Kidney capillary endothelial cell (primary cell): ENCODE measurements around the gene PTGFRN.
"Not testable (repeated sequence)": the region's sequence is repeated elsewhere in the genome, so short reads cannot be mapped to it uniquely, and the experiment has no call there.

Experiments
- DNase-seq: peaks from one replicate; pipeline ENCODE4 v3.0.0-alpha.2; 2018; ENCODE audit warnings: low spot score

The PTGFRN gene

DNA sequence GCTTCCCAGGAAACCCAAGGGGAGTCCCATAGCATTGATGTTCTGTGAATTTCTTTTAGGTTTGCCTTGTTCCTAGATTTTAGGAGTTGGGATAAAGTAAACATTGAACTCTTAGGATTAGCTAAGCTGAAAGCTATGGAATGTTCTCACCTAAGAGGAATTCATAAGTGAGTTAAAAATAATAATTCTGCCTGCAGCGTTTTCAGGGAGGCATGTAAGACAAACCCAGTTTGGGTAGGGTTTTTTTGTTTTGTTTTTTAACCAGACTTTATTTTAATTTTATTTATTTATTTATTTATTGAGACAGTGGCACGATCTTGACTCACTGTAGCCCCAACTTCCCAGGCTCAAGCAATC is 62.9 kb downstream of the PTGFRN start:
- no peak for DNase-seq

DNA sequence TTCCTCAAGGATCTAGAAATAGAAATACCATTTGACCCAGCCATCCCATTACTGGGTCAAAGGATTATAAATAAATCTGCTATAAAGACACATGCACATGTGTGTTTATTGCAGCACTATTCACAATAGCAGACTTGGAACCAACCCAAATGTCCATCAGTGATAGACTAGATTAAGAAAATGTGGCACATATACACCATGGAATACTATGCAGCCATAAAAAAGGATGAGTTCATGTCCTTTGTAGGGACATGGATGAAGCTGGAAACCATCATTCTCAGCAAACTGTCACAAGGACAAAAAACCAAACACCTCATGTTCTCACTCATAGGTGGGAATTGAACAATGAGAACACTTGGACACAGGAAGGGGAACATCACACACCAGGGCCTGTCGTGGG is 70.6 kb downstream of the PTGFRN start:
- DNase-seq, result not testable (repeated sequence)

DNA sequence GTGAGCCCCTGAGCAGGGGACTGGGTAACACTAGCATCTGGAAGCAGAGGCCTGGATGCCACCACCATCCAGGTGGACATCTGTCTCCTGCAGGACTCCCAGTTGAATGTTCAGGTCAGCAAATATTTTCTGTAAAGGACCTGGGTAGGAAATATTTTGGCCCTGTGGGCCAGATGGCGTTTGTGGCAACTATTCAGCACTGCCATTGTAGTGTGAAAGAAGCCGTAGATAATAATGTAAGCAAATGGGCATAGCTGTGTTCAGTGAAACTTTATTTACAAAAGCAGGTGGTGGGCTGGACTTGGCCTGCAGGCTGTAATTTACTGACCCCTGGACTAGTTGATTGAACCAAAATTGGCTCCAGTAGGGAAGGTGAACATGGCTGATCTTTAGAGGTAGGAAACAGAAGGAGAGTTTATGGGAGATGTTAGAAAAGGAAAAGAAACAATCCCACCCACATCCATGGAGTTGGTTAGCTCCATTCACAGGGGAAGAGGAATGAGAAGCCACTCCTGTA is 71.9 kb downstream of the PTGFRN start:
- DNase-seq, result no peak

DNA sequence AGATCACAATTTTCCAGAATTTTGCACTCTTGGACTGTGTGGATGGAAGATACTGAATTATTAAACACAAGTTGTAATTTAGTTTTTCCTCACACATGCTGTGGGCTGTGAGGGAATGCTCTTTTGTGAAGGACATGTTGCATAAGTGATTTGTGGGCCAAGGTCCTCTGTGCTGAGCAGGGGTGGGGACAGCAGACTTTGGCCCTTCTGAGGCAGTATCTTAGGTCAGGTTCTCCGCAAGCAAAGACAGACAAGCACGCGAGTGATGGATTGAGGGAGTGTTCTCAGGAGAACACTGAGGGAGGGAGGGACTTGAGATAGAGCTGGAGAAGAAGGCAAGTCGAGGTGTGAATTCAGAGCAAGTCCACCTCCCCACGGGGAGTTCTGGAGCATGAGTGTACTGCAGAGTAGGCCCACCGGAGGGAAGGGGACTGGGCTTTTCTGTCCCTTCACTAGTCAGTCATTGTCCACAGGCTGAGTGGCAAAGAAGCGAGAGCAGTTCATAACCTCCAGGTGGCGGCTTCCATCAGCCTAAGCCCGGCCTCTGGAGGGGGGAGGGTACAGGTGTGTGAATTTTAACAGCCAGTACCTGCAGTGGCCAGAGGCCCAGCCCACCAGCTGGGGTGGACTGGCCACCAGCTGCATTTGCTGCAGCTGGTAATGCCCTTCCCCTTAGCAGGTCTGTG is 72.7 kb downstream of the PTGFRN start:
- no peak for DNase-seq

DNA sequence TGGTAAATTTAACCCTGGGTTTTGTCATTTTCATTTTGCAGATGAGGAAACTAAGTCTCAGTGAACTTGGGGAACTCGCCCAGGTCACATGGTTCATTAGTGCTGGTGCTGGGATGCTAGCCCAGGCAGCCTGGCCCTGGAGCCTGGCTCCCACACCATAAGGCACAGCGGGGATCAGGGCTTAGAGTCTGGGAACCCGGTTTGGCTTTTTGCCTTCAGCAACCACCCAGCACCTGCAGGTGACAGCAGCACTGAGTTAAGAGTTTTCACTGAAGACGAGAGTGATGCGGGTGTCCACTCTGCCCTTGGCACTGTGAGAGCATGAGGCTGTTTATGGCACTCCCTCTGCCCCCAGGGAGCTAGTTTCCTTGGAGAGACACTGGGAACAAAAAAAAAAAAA is 73.4 kb downstream of the PTGFRN start:
- no peak for DNase-seq

DNA sequence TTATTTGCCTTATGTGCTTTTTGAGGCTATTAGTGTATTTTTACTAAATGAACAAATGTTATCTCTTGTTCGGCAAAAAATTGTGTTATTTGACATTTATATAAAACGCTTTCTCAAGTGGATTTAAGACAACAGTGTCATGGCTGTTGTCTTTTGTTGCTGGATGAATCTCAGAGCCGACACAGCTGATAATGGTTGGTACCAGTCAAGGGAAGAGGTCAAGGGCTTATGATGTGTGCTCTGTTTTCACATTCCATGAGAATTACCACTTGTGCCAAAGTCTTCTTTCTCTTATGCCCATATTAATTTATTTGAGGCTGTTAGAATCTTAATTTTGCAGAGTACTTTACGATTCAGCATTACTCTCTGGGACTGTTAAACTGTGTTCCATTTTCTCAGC is 74.0 kb downstream of the PTGFRN start:
- DNase-seq, result no peak

DNA sequence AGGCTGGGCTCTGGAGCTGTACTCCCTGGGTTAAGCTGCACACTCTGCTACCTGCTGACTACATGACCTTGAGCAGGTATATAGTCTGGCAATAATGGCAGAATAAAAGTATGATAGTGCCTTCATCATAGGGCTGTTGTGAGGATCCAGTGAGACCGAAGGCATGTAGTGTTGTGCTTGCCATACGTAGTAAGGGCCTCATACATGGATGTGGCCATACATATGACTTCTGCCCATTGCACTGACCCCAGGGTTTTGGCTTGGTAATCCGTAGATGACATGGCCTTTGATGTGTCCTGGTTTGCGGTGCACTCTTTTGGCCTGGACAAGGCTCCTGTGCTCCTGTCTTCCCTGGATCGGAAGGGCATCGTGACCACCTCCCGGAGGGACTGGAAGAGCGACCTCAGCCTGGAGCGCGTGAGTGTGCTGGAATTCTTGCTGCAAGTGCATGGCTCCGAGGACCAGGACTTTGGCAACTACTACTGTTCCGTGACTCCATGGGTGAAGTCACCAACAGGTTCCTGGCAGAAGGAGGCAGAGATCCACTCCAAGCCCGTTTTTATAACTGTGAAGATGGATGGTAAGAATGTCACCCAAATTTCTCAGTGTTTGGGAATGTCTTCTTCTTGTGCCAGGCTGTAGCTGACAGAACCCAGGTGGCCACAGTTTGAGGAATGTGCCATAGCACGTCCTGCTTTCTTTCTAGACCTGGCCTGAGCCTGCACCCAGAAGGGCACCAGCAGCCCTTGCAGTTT is 74.9 kb downstream of the PTGFRN start:
- no peak for DNase-seq

DNA sequence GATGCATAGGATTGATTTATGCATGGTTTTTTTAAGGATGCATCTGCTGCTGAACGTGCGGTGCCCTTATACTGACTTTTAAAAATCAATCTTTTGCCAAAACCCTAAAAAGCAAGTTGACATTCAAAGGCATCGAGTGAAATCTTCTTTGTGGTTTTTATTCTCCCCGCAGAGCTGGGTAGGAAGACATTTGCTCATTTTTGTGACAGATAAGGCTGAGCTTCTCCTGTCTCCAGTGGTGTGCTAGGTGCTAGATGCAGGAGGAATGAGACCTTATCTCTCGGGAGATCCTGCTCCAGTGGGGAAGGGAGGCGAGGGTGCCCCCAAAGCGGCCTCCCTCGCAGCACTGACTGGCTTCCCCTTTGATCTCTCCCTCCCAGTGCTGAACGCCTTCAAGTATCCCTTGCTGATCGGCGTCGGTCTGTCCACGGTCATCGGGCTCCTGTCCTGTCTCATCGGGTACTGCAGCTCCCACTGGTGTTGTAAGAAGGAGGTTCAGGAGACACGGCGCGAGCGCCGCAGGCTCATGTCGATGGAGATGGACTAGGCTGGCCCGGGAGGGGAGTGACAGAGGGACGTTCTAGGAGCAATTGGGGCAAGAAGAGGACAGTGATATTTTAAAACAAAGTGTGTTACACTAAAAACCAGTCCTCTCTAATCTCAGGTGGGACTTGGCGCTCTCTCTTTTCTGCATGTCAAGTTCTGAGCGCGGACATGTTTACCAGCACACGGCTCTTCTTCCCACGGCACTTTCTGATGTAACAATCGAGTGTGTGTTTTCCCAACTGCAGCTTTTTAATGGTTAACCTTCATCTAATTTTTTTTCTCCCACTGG is 76.9 kb downstream of the PTGFRN start:
- DNase-seq, result no peak

DNA sequence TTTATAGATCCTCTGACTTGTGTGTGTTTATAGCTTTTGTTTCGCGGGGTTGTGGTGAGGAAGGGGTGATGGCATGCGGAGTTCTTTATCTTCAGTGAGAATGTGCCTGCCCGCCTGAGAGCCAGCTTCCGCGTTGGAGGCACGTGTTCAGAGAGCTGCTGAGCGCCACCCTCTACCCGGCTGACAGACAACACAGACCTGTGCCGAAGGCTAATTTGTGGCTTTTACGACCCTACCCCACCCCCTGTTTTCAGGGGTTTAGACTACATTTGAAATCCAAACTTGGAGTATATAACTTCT is 77.5 kb downstream of the PTGFRN start:
- DNase-seq, result no peak

DNA sequence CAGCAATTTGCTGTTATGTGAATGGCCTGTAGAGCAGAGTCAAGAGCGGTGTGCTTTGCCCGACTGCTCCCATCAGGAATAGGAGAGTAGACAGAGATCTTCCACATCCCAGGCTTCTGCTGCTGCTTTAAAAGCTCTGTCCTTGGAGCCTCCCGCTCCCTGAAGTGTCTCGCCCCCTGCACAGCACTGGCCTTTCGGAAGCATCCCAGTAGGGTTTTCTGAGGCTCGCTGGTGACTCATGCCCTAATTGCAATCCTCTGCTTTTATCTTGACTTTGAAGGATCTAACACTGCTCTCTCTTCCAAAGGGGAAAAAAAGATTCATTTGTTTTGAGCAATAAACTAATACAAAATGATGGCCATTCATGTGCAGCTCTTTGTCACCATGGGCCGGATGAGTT is 78.5 kb downstream of the PTGFRN start:
- DNase-seq, result no peak

DNA sequence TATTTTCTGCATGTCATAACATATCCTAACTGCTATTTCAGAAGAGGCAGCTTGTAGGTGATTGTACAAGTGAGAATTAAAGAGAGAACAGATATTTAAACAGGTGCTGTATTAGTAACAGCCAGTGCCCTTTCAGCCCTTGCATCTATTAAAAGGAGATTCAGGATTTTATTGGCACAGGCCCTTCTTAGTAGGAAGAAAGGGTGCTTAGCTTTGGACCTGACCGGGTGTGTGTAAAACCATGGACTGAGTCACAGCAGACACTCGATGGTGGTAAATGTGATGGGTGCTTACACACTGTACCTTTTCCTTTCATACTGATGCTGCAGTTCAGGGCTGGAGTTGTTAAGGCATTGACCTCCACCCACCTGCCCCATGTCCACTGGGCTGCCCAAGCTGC is 79.2 kb downstream of the PTGFRN start:
- no peak for DNase-seq

DNA sequence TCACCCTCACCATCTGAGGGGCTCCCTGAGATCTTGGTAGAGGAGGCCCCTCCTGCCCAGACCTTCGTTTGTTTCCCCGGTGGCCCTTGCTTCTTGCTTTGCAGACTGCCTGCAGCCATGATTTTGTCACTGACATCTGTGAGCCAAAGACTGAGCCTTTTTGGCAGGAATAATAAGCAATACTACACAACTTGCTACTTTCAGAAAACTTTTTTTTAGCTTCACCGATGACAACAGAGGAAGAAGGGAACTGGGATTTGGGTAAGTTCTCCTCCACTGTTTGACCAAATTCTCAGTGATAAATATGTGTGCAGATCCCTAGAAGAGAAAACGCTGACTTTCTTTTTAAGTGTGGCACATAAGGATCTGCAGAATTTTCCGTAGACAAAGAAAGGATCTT is 80.1 kb downstream of the PTGFRN start:
- DNase-seq, result no peak

DNA sequence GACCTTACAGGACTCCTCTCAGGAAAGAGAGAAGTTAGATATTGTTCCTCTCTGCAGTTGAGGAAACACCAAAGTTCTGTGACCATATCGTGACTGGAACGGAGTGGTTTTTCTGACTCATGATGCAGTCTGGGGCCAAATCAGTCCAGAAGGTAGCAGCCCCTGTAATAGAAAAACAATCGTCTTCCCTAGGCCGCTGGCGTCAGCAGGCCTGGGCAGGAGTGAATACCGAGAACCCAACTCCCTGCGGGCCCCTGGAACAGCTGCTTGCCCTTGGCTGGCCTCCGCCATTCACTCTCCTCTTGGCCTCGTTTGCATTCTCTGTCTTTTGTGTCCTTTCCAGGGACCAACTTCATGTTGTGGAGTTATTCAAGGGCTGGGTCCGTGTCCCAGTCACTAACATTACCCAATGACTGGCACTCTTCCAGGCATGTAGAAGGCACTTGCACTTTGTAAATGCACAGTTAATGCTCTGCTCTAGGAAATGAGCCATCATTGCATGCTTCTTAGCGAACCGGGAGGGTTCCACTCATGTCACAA is 81.0 kb downstream of the PTGFRN start:
- no peak for DNase-seq

DNA sequence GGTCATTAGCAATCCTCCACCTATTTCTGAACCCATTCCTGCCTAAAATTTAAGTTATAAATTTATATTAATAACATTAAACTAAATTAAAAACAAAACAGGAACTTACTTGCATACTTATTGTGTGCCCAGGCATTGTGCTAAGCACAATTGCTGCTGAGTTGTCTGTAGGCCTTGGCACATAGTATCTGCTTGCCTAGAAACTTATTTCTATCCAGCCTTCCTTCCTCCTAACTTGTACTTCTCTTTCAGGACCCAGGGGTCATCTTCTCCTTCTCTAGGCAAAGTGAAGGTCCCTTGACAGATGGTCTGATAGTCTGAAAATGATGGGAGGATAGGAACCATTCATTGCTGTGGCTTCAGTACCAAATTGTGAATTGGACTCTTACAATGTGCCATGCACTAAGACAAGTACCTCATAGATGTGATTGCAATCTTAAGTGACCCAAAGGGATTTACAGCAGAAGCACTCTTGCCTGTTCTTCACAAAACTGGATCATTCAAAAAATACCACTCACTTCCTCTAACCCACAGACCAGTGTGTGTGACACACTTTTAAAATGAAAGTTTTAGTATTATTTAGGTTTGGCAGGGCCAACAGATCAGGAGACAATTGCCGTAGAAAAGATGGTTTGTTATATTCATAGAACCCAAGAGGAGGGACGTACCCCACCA is 81.6 kb downstream of the PTGFRN start:
- no peak for DNase-seq

DNA sequence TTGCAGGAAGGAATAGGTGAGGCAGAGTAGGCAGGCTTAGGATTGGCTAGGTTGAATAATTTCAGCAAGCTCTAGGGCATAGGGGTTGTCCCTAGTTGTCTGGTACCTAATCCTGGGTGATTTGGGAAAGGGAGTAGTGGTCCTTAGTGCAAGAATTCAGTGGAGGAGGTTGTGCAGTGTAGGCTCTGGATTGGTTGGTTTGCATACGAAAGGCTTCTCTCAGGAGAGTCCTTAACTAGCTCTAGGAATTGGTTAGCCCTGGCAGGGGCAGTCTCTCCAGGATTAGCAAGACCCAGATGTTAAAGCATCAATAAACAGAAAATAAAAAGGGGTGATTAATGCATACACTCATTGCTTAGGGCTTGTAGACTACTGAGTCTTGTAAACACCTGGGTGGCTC is 82.2 kb downstream of the PTGFRN start:
- no peak for DNase-seq

DNA sequence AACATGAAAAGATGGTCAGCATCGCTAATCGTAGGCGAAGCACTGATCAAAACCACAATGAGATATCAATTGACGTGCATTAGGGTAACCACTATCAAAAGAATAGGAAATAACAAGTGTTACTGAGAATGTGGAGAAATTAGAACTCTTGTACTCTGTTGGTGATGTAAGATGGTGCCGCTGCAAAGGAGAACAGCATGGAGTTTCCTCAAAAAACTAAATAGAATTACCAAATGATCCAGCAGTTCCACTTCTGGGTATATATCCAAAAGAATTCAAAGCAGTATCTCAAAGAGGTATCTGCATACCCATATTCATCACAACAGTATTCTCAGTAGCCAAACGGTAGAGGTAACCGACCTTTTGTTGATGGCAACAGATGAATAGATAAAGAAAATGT is 83.6 kb downstream of the PTGFRN start:
- no peak for DNase-seq

DNA sequence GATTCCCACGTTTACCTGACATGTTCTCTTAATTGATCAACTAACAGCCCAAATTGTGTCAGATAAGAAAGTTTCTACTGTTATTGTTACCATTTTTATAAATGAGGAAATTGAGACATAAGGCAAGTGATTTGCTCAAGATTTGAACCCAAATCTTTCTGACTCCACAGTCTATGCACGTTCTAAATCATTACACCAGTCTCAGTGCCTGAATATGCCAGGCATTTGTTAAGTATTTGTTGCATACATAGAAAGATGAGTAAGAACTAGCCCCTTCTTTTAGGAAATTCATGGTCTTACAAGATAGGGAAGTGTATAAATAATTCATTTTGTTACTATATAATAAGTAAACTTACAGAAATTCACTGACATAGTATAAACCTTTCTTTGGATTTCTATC is 84.7 kb downstream of the PTGFRN start:
- DNase-seq, result no peak

DNA sequence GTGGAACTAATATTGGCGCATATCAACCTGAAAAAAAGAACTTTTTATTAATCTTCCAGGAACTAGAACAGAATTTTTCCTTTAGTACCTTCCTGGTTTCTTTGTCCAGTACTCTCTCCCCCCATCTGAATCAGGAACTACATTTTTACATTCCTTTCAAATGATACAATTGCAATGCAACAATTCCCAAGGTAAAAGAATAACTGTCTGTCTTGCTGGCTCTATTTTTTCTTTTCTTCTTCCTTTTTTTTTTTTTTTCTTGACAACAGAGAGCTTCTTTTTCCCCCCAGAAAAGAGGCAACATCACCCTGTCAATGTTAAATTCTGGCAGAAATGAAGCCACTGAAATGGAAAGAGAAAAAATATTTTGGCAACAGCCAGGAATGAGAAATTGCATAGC is 87.3 kb downstream of the PTGFRN start:
- DNase-seq, result no peak

DNA sequence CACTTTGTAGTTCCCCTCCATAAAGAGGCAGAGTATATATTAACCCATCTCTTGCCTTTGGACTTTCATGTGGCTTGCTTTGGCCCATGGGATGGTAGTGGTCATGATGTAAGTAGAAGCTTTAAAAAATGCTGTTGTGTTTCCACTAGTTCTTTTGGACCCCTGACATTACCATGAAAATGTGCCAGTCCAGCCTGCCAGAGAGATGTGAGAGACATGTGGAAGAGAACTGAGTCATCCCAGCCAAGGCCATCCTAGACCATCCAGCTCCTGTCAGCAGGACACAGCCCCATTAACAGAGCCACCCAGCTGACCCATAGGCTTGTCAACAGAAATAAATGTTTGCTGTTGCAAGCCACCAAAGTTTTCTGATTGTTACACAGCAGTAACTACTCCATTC is 87.9 kb downstream of the PTGFRN start:
- DNase-seq, result no peak

DNA sequence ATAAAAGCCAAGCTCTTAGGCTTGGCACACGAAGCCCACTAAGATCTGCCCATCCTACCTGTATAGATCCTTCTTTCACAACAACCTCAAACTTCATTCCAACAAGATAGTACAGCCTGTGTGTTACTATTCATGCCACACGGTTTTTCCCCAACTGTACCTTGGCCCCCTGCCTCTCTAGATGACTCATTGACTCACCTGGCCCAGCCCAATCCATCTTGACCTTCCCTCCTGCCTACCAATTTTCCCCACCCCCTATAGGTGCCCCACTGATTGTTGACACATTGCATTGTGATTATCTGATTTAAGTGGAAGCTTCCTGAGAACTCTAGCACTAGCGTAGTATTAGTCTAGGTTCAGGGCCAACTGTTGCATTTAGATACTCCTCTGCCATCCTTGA is 89.9 kb downstream of the PTGFRN start:
- no peak for DNase-seq

DNA sequence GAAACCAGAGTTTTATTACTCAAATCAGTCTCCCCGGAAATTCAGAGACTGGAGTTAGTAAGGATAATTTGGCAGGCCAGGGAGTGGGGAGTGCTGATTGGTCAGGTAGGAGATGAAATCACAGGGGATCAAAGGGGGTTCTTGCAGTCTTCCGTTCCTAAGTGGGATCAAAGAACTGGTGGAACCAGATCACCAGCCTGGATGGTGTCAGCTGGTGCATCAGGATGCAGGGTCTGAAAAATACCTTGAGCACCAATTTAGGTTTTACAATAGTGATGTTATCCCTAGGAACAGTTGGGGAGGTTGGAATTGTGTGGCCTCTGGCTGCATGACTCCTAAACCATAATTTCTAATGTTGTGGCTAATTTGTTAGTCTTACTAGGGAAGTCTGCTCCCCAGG is 90.4 kb downstream of the PTGFRN start:
- no peak for DNase-seq

DNA sequence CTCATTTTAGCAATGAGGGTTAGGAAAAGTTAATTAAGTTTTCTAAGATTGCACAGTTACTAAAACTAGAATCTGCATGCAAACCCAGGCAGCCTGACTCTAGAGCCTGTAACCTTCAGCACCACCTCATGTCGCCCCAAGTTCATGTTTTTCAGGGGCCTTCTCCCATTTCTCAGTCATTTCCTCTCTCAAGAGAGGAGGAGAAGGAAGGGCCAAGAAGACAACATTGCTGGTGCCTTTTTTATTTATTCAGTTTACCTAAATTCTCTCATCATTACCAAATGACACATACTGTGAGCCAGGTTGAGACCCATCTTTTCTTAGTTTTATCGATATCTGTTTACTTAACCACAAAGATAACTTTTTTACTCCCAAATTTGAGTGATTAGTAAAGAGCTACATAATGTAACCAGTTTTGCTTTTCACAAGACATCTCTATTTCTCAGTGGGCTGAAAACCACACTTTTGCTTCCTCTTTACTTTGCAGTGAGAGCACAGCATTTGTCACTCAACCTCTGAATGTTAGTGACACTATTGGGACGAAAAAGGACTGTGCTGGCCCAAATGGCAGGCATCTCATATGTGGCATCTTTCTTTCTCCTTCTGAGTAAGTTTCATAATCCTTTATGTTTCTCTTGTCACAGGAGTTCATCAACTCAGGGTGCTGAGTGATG is 91.7 kb downstream of the PTGFRN start, which contains the start of gene CD101:
Gene CD101, plus strand, starts transcription at position 507 of the 674 bp plus-strand sequence. Its CDS starts 58 bp downstream, at position 565.
- no peak for DNase-seq
